Neural cell (in vitro differentiated cells): ENCODE results near the gene NBEA.

Source experiments
- CTCF ChIP-seq: fragments of 450-650 bp; IDR thresholded peaks from 2 replicates; pipeline ENCODE4 v1.5.1; 2014; ENCODE audit warnings: antibody characterized with exemption, mild to moderate bottlenecking, moderate library complexity; ENCODE audit not compliant: poor library complexity, severe bottlenecking
- EP300 ChIP-seq: fragments of 450-650 bp; conservative IDR thresholded peaks from 2 replicates; pipeline ENCODE4 v1.6.1; 2014; ENCODE audit warnings: antibody characterized with exemption, mild to moderate bottlenecking, moderate library complexity; ENCODE audit not compliant: poor library complexity, severe bottlenecking
- EZH2 ChIP-seq: fragments of 200-600, 300-800 bp; shearing (Covaris generic), sonication (generic); IDR thresholded peaks from 2 replicates; pipeline ENCODE4 v1.6.1; 2014; ENCODE audit warnings: antibody characterized with exemption, low read length, borderline replicate concordance, mild to moderate bottlenecking; ENCODE audit not compliant: insufficient read depth, poor library complexity, severe bottlenecking
- POLR2AphosphoS5 ChIP-seq: IDR thresholded peaks from 2 replicates; pipeline ENCODE4 v1.6.1; 2012
- REST ChIP-seq: IDR thresholded peaks from 2 replicates; pipeline ENCODE4 v1.6.1; 2012; ENCODE audit warnings: borderline replicate concordance

GRCh38 chr13:35697186-35697730 lies 755.2 kb downstream of the NBEA start:
- TF ChIP-seq REST (no peak), CTCF (no peak), POLR2AphosphoS5 (no peak), EZH2 (no peak), EP300 (no peak)
